Endothelial cell of umbilical vein (primary cell): Measurements from ENCODE around the gene SDCCAG8. TPM values are rescaled to one million over a fixed set of nuclear protein-coding genes. Genes with fewer than 3 reads are reported as not detected.

ENCODE experiments used
- BruUV-seq: library from RNA; stranded (reverse); fragments of 400-500 nt; replicated peaks from 2 replicates; lab custom pipeline; 2021; lab: Mats Ljungman, UMichigan
- CTCF ChIA-PET: fragments of 300-600, 350-600 bp; sonication (Branson Sonifier 250); formaldehyde crosslinking; loops from one replicate; lab custom pipeline; 2021; ENCODE audit warnings: antibody characterized with exemption, inconsistent platforms; lab: Charles Lee
- POLR2A ChIA-PET: fragments of 300-600, 350-600 bp; sonication (Branson Sonifier 250); formaldehyde crosslinking; loops from one replicate; lab custom pipeline; 2021; ENCODE audit warnings: antibody characterized with exemption, inconsistent platforms; lab: Charles Lee
- DNase-seq: peaks from one replicate; pipeline ENCODE4 v3.0.0-alpha.2; 2011; ENCODE audit warnings: low read depth, low spot score
- FAIRE-seq: peaks from 2 replicates; lab custom pipeline; 2011; peaks lifted over from hg19 to GRCh38; lab: Jason Lieb, UNC
- H2AFZ ChIP-seq: 2 replicates; pipeline ENCODE4 v1.6.0; 2012; ENCODE audit warnings: low read depth, low read length, control low read depth, inconsistent platforms
- H3K27ac ChIP-seq: 2 replicates; pipeline ENCODE4 v1.5.1; 2011; ENCODE audit warnings: low read depth, mild to moderate bottlenecking, control low read depth, low read length, moderate library complexity; ENCODE audit not compliant: insufficient read depth
- H3K27me3 ChIP-seq, 2 experiments: 2 replicates each; pipeline versions ENCODE4 v1.6.0 to v1.6.1; 2011; ENCODE audit warnings: low read length in 2 of 2, mixed read lengths in 1 of 2; ENCODE audit not compliant: control insufficient read depth in 2 of 2, insufficient read depth in 2 of 2
- H3K36me3 ChIP-seq, 2 experiments: 2 replicates in 1 of 2; 3 replicates in 1 of 2; pipeline ENCODE4 v1.5.1; 2011; ENCODE audit warnings: low read length in 2 of 2, mild to moderate bottlenecking in 1 of 2, moderate library complexity in 1 of 2; ENCODE audit not compliant: control insufficient read depth in 2 of 2, insufficient read depth in 2 of 2; ENCODE audit errors: extremely low read depth in 1 of 2
- H3K4me1 ChIP-seq: 3 replicates; pipeline ENCODE4 v1.5.1; 2011; ENCODE audit warnings: mild to moderate bottlenecking, low read length; ENCODE audit not compliant: control insufficient read depth, insufficient read depth; ENCODE audit errors: extremely low read depth
- H3K4me2 ChIP-seq: 2 replicates; pipeline ENCODE4 v1.6.1; 2011; ENCODE audit warnings: low read length, control low read depth, mixed read lengths; ENCODE audit not compliant: insufficient read depth
- H3K4me3 ChIP-seq, 3 experiments: fragments of 200-600 bp in 1 of 3; sonication (generic), shearing (Covaris generic) in 1 of 3; replicated peaks in 1 of 3; 2 replicates each; pipeline ENCODE4 v1.5.1; 2011 to 2016; ENCODE audit warnings: control low read depth in 3 of 3, low read length in 3 of 3, mild to moderate bottlenecking in 2 of 3, inconsistent platforms in 1 of 3, low read depth in 1 of 3, moderate library complexity in 1 of 3; ENCODE audit not compliant: insufficient read depth in 1 of 3
- H3K79me2 ChIP-seq: 2 replicates; pipeline ENCODE4 v1.6.0; 2012; ENCODE audit warnings: low read length, inconsistent platforms; ENCODE audit not compliant: control insufficient read depth, insufficient read depth
- H3K9ac ChIP-seq: replicated peaks from 2 replicates; pipeline ENCODE3; 2011; ENCODE audit warnings: low read length, control low read depth; ENCODE audit not compliant: insufficient read depth; ENCODE audit errors: extremely low read depth
- H3K9me1 ChIP-seq: replicated peaks from 3 replicates; pipeline ENCODE4 v1.6.0; 2011; ENCODE audit warnings: mild to moderate bottlenecking, low read length; ENCODE audit not compliant: control insufficient read depth, insufficient read depth; ENCODE audit errors: extremely low read depth
- H3K9me3 ChIP-seq: replicated peaks from 2 replicates; pipeline ENCODE4 v1.5.1; 2012; ENCODE audit warnings: low read length, inconsistent platforms; ENCODE audit not compliant: control insufficient read depth, insufficient read depth
- H4K20me1 ChIP-seq: replicated peaks from 2 replicates; pipeline ENCODE3; 2011; ENCODE audit warnings: mild to moderate bottlenecking, low read length; ENCODE audit not compliant: control insufficient read depth, insufficient read depth; ENCODE audit errors: extremely low read depth
- EZH2 ChIP-seq: IDR thresholded peaks from 2 replicates; pipeline ENCODE4 v1.6.1; 2012; ENCODE audit warnings: borderline replicate concordance, low read depth, mild to moderate bottlenecking, moderate library complexity, low read length, inconsistent platforms; ENCODE audit not compliant: severe bottlenecking
- FOS ChIP-seq: IDR thresholded peaks from 2 replicates; pipeline ENCODE4 v1.6.1; 2011; ENCODE audit warnings: mild to moderate bottlenecking, low read length, moderate library complexity, borderline replicate concordance; ENCODE audit not compliant: insufficient read depth
- GATA2 ChIP-seq: IDR thresholded peaks from 2 replicates; pipeline ENCODE4 v1.7.0; 2011; ENCODE audit warnings: low read depth, mild to moderate bottlenecking, moderate library complexity, mixed read lengths, low read length; ENCODE audit not compliant: insufficient read length, insufficient read depth
- JUN ChIP-seq: IDR thresholded peaks from 2 replicates; pipeline ENCODE4 v1.6.1; 2011; ENCODE audit warnings: borderline replicate concordance, low read depth; ENCODE audit not compliant: insufficient read length, insufficient read depth
- MYC ChIP-seq: IDR thresholded peaks from one replicate; pipeline ENCODE4 v1.6.1; 2011; ENCODE audit warnings: mild to moderate bottlenecking, low read depth, low read length
- POLR2A ChIP-seq: IDR thresholded peaks from 2 replicates; pipeline ENCODE4 v1.6.1; 2012; ENCODE audit warnings: low read depth, mild to moderate bottlenecking, control low read depth, low read length
- POLR2AphosphoS5 ChIP-seq: IDR thresholded peaks from 2 replicates; pipeline ENCODE4 v1.6.1; 2012; ENCODE audit warnings: low read depth, mild to moderate bottlenecking, control low read depth, low read length, moderate library complexity; ENCODE audit not compliant: insufficient read depth
- dilution Hi-C: fragments of 300-500 bp; cut with MboI; formaldehyde crosslinking; loops from one replicate; pipeline ENCODE4 v1.15.0; 2019; ENCODE audit warnings: low sequenced_read_pairs; ENCODE audit not compliant: extremely low pct_ligation_motif_present
- intact Hi-C: fragments of 100-400 bp; cut with micrococcal nuclease; formaldehyde crosslinking; loops from one replicate; pipeline ENCODE4 v1.10.0; 2022
- polyA plus RNA-seq, 4 experiments: library from polyadenylated mRNA; depleted of rRNA in 3 of 4; stranded (reverse) in 3 of 4; unstranded in 1 of 4; fragments of >200 nt; gene quantifications; 2 replicates each; pipeline versions ENCODE4 v1.2.1 to v1.2.3, GENCODE V29; 2011 to 2012; ENCODE audit warnings: missing spikeins in 1 of 4
- total RNA-seq: library from RNA; stranded (reverse); gene quantifications from 2 replicates; pipeline ENCODE4 v1.2.3, GENCODE V29; 2021
- TF ChIP-seq, protein P1 (sequence below), 2 donors: IDR thresholded peaks; 1 replicate in 1 of 2; 2 replicates in 1 of 2; pipeline ENCODE4 v1.5.1; 2011; ENCODE audit warnings: low read length in 2 of 2, mild to moderate bottlenecking in 2 of 2, moderate library complexity in 2 of 2, control low read depth in 1 of 2, inconsistent platforms in 1 of 2, low read depth in 1 of 2; ENCODE audit not compliant: insufficient read depth in 1 of 2; ENCODE audit errors: extremely low read depth in 1 of 2
- TF ChIP-seq, protein P2 (sequence below): IDR thresholded peaks from 2 replicates; pipeline ENCODE4 v1.6.1; 2011; ENCODE audit not compliant: insufficient read depth, insufficient read length

SDCCAG8 gene
- total and polyA plus RNA-seq, 2 donors (not counting 3 experiments of a cell fraction or from before 2014, with no cell fraction given) = 14.6 to 25.7 TPM

DNA sequence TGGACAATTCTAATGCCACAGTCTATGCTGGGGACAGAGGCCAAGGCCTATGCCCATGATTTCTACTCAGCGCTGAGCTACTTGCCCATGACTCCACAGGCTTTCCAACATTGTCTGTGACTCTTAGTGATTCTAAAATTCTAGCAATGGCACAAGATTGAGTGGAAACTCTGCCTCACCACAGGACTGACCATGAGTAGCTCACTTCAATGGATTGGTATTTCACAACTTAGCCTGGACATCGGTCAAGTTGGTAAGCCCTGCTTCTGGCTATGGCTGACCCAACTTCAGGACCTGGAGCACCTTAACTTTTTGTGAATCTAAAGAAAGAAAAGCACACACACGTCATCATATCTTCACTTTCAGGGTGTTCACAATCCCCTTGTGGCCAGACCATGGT lies 255.1 kb downstream of the SDCCAG8 start:
- Histone ChIP-seq H3K9ac (no peak overlapping the region), H3K4me1 (no peaks in the 10 kb centered on the region), H2AFZ (no peak overlapping the region), H3K27me3 (no peaks in the 10 kb centered on the region), H3K27ac (no peak overlapping the region), H3K79me2 (no peaks in the 10 kb centered on the region), H3K9me3 (no peaks in the 10 kb centered on the region), H3K36me3 (peaks cover 2 to 6% of the 10 kb centered on the region in 2 experiments), H3K4me2 (no peak overlapping the region), H3K4me3 (no peak overlapping the region), H4K20me1 (no peaks in the 10 kb centered on the region), H3K9me1 (no peaks in the 10 kb centered on the region)
- BruUV-seq = no TSS peak
- TF ChIP-seq, protein P1, sequence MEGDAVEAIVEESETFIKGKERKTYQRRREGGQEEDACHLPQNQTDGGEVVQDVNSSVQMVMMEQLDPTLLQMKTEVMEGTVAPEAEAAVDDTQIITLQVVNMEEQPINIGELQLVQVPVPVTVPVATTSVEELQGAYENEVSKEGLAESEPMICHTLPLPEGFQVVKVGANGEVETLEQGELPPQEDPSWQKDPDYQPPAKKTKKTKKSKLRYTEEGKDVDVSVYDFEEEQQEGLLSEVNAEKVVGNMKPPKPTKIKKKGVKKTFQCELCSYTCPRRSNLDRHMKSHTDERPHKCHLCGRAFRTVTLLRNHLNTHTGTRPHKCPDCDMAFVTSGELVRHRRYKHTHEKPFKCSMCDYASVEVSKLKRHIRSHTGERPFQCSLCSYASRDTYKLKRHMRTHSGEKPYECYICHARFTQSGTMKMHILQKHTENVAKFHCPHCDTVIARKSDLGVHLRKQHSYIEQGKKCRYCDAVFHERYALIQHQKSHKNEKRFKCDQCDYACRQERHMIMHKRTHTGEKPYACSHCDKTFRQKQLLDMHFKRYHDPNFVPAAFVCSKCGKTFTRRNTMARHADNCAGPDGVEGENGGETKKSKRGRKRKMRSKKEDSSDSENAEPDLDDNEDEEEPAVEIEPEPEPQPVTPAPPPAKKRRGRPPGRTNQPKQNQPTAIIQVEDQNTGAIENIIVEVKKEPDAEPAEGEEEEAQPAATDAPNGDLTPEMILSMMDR (IDR thresholded peaks at IDR 0.05; ENCODE audit: extremely low read depth in 1 of 2, insufficient read depth in 1 of 2, low read depth in 1 of 2, low read length in 2 of 2) = no peak
- TF ChIP-seq POLR2A (no peak), FOS (no peak), JUN (no peak), GATA2 (no peak), MYC (no peak), EZH2 (no peak), POLR2AphosphoS5 (no peak)
- TF ChIP-seq, protein P2, sequence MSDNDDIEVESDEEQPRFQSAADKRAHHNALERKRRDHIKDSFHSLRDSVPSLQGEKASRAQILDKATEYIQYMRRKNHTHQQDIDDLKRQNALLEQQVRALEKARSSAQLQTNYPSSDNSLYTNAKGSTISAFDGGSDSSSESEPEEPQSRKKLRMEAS = no peak
- DNase-seq = no peak
- dilution Hi-C loops (no loop called here), intact Hi-C loops (no loop called here)
- no peak for FAIRE-seq
- ChIA-PET POLR2A (no interaction called here), CTCF (no interaction called here)
